Measurements from ENCODE around the gene CAB39.

DNA sequence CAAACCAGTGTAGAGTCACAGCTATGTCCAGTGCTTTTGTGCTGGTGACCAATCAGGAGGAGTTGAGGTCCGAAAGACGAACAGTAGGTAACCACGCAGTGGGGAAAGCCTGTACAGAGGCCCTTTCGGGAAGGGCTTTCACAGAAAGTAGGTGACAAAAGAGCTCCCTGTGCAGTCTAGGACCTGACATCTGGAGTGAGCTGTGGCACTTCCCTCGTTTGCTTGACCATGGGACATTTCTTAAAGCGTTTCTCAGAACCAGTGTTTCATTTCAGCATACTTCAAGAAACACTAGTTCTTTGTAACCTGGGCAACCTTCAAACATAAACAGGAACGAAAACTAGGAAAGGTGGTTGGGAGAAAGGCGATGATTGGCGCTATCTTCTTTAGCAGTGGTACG is 96.4 kb downstream of the CAB39 start:
- TF ChIP-seq, protein P1, sequence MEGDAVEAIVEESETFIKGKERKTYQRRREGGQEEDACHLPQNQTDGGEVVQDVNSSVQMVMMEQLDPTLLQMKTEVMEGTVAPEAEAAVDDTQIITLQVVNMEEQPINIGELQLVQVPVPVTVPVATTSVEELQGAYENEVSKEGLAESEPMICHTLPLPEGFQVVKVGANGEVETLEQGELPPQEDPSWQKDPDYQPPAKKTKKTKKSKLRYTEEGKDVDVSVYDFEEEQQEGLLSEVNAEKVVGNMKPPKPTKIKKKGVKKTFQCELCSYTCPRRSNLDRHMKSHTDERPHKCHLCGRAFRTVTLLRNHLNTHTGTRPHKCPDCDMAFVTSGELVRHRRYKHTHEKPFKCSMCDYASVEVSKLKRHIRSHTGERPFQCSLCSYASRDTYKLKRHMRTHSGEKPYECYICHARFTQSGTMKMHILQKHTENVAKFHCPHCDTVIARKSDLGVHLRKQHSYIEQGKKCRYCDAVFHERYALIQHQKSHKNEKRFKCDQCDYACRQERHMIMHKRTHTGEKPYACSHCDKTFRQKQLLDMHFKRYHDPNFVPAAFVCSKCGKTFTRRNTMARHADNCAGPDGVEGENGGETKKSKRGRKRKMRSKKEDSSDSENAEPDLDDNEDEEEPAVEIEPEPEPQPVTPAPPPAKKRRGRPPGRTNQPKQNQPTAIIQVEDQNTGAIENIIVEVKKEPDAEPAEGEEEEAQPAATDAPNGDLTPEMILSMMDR (conservative IDR thresholded peaks at IDR 0.05 in 1 of 2, IDR thresholded peaks at IDR 0.05 in 1 of 2; ENCODE audit: low read depth in 1 of 2, low read length in 2 of 2), result no peak
- no peak for TF ChIP-seq EZH2 (IDR thresholded peaks at IDR 0.05; ENCODE audit: low read length, missing control alignments)

Data from fibroblast of lung (primary cell).